GM12864 (cell line): ENCODE results near the gene FAM210A.
A peak's percentile ranks its signal among the peaks of the same experiment; 100 is the strongest.

Source experiments
- DNase-seq: peaks from one replicate; pipeline ENCODE4 v3.0.0-alpha.2; 2011; ENCODE audit warnings: low read depth
- H3K4me3 ChIP-seq: 2 replicates; pipeline ENCODE4 v1.5.1; 2011; ENCODE audit warnings: mild to moderate bottlenecking, low read depth, low read length, control low read depth
- CTCF ChIP-seq: IDR thresholded peaks from 2 replicates; pipeline ENCODE4 v1.5.1; 2011; ENCODE audit warnings: low read depth, mild to moderate bottlenecking, moderate library complexity, low read length, control low read depth, inconsistent platforms; ENCODE audit errors: missing control alignments

FAM210A gene

GRCh38 chr18:13620818-13621445, 105.4 kb downstream of the FAM210A start:
- no peak for TF ChIP-seq CTCF
- no peak for DNase-seq
- no peak overlapping the region for H3K4me3 ChIP-seq

GRCh38 chr18:13620206-13620672, 106.1 kb downstream of the FAM210A start:
- no peak for DNase-seq
- TF ChIP-seq CTCF: no peak
- H3K4me3 ChIP-seq: no peak overlapping the region

GRCh38 chr18:13619505-13620205, 106.7 kb downstream of the FAM210A start:
- H3K4me3 ChIP-seq: no peak overlapping the region
- no peak for TF ChIP-seq CTCF
- DNase-seq: no peak

- DNase-seq: no peak
- TF ChIP-seq CTCF: no peak
- no peak overlapping the region for H3K4me3 ChIP-seq
These were observed 107.5 kb downstream of the FAM210A start for GRCh38 chr18:13618760-13619438.

GRCh38 chr18:13617826-13618515, 108.4 kb downstream of the FAM210A start:
- TF ChIP-seq CTCF: no peak
- no peak overlapping the region for H3K4me3 ChIP-seq
- DNase-seq: no peak

- TF ChIP-seq CTCF: no peak
- H3K4me3 ChIP-seq: peak overlapping the region; percentile 5; the same call in 1 of the 2 replicates
- no peak for DNase-seq
These were observed 109.8 kb downstream of the FAM210A start for GRCh38 chr18:13616525-13617035.
